Brain microvascular endothelial cell (primary cell): ENCODE data around the gene DRC3.

Experiments used
- DNase-seq: peaks from one replicate; pipeline ENCODE4 v3.0.0-alpha.2; 2020
- H3K27ac ChIP-seq: fragments of 250-450 bp; sonication (Bioruptor Pico); 2 replicates; pipeline ENCODE4 v1.5.1; 2020; ENCODE audit warnings: mild to moderate bottlenecking, moderate library complexity
- H3K27me3 ChIP-seq: fragments of 250-450 bp; sonication (Bioruptor Pico); replicated peaks from 2 replicates; pipeline ENCODE4 v1.5.1; 2020; ENCODE audit warnings: mild to moderate bottlenecking
- H3K36me3 ChIP-seq: fragments of 250-450 bp; sonication (Bioruptor Pico); replicated peaks from 2 replicates; pipeline ENCODE4 v1.5.1; 2020; ENCODE audit warnings: mild to moderate bottlenecking
- H3K4me3 ChIP-seq: 2 replicates; pipeline ENCODE4 v1.5.1; 2011; ENCODE audit warnings: low read depth, mild to moderate bottlenecking, control low read depth, low read length, moderate library complexity
- in situ Hi-C: cut with HindIII; loops from 2 replicates; pipeline ENCODE4 v1.10.0; 2017; ENCODE audit warnings: low sequenced_read_pairs, low pct_ligation_motif_present
- TF ChIP-seq, protein P1 (sequence below): IDR thresholded peaks from 2 replicates; pipeline ENCODE4 v1.5.1; 2011; ENCODE audit warnings: low read depth, mild to moderate bottlenecking, moderate library complexity, low read length, control low read depth, inconsistent platforms; ENCODE audit errors: missing control alignments

Gene DRC3

DNA sequence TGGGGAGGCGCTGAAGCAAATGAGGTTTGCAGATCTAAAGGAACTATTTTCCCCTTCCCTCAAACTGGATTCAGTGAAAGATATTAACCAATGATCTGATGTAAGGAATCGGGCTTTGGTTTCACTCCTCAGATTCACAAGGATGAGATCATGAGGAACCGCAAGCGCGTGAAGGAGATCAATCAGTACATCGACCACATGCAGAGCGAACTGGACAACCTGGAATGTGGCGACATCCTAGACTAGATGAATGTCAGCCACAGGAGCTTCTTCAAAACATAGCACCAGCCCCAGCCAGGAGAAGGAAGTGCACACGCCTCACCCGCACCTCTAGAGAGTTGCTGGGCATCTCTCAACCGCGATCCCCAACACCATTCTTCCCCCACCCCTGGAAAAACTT, 43.8 kb downstream of the DRC3 start:
- TF ChIP-seq, protein P1, sequence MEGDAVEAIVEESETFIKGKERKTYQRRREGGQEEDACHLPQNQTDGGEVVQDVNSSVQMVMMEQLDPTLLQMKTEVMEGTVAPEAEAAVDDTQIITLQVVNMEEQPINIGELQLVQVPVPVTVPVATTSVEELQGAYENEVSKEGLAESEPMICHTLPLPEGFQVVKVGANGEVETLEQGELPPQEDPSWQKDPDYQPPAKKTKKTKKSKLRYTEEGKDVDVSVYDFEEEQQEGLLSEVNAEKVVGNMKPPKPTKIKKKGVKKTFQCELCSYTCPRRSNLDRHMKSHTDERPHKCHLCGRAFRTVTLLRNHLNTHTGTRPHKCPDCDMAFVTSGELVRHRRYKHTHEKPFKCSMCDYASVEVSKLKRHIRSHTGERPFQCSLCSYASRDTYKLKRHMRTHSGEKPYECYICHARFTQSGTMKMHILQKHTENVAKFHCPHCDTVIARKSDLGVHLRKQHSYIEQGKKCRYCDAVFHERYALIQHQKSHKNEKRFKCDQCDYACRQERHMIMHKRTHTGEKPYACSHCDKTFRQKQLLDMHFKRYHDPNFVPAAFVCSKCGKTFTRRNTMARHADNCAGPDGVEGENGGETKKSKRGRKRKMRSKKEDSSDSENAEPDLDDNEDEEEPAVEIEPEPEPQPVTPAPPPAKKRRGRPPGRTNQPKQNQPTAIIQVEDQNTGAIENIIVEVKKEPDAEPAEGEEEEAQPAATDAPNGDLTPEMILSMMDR = no peak
- no peak for DNase-seq
- H3K4me3 ChIP-seq = no peak overlapping the region
- no peak overlapping the region for H3K27ac ChIP-seq
- H3K36me3 ChIP-seq = no peaks in the 10 kb centered on the region
- in situ Hi-C loops = no loop called here
- H3K27me3 ChIP-seq = no peaks in the 10 kb centered on the region

DNA sequence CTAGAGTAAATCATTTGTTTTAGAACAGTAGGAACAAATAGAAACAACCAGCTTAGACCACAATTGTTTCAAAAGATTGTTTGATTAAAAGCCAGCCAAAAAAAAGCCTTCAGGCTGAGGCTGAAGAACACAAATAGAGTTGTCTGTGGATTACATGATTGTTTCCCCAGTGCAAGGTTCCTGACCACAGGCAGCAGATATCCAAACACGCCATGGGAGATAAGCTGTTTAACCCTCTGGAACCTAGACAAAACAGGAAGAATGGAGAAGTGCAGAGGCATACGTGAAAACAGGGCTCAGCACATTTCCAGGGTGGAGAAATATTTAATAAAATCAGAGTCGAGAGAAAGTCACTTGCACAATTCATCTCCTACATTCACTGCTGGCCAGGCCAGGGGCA, 45.3 kb downstream of the DRC3 start:
- H3K4me3 ChIP-seq = no peak overlapping the region
- no peak overlapping the region for H3K27ac ChIP-seq
- no peaks in the 10 kb centered on the region for H3K27me3 ChIP-seq
- peak; percentile 77 for DNase-seq
- in situ Hi-C loops = no loop called here
- TF ChIP-seq, protein P1 = no peak
- H3K36me3 ChIP-seq = no peaks in the 10 kb centered on the region

DNA sequence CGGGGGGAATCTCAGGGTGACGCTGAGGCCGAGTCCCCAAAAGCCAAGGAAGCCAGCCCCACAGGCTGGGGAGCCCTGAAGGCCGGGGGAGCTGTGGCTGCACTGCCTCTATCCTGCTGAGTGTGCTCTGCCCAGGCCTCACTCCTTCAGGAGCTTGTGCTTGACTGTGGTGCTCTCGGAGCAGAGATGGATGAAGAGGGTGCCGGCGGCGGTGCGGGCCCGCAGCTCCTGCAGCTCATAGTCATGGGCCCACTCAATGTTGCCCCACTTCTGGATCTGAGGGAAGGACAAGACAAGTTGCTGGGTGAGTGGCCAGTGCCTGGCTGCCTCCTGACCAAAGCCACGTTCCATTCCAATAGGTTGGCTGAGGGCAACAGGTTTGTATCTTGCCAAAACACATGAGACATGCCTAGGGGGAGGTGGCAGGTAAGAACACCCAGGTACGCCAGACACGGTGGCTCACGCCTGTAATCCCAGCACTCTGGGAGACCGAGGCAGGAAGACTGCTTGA, 45.8 kb downstream of the DRC3 start:
- no peaks in the 10 kb centered on the region for H3K36me3 ChIP-seq
- DNase-seq = no peak
- H3K27me3 ChIP-seq = no peaks in the 10 kb centered on the region
- TF ChIP-seq, protein P1 = no peak
- in situ Hi-C loops = no loop called here
- H3K4me3 ChIP-seq = no peak overlapping the region
- H3K27ac ChIP-seq = no peak overlapping the region

DNA sequence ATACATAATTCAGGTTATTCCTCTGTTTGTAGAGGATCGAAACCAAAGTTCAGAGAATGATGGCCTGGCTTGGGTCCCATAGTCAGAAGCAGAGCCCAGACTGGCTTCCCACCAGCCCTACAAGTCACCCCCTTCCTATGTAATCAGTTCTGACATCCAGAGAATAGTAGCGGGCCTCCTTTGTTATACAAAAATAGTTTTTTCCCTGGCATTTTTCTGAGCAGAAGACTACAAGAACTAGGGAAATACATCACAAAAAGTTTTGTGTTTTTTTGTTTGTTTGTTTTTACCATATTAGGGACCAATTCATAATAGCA, 47.1 kb downstream of the DRC3 start:
- no peaks in the 10 kb centered on the region for H3K36me3 ChIP-seq
- TF ChIP-seq, protein P1 = no peak
- in situ Hi-C loops = no loop called here

DNA sequence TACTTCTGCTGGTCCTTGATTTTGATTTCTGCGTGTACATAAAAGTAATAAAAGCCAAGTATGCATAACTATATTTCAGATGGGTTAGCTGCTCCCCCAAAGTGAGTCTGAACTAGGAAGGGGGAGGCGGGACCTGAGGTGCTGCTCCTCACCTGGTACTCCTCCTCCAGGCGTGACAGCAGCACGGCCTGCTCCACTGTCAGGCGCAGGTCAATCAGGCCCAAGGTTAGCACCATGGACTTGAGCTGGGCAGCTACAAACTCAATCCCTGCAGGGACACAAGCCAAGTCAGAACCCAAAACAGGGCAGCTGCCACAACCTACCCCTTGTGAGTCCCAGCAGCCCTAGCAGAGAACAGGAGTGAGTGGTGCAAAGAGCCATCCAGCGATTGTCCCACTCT, 48.3 kb downstream of the DRC3 start:
- TF ChIP-seq, protein P1 = no peak
- no peak overlapping the region for H3K27ac ChIP-seq

More for the DNA sequence above, 47.1 kb downstream of the DRC3 start:
- Histone ChIP-seq H3K27ac (no peak overlapping the region), H3K4me3 (no peak overlapping the region), H3K27me3 (no peaks in the 10 kb centered on the region)
- DNase-seq = no peak

DNA sequence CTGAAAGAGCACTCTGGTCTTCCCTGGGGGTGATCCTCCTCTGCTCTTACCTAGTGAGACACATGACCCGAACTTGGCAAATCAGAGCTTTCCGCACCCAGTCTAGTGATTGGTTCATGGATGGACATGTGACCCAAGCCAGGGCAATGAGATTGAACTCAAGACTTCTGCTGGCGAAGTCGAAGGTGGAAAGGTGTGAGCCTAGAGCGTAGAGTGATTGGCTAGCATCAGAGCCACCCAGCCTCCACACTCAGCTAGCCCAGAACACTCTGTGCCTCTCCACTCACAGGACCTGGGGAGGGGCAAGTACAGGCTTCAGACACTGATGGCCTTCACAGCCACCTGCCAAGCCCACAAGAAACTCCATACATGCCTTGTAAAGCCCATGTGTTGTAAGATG, 48.7 kb downstream of the DRC3 start:
- no peak for DNase-seq
- Histone ChIP-seq H3K36me3 (no peaks in the 10 kb centered on the region), H3K4me3 (no peak overlapping the region), H3K27me3 (no peaks in the 10 kb centered on the region), H3K27ac (no peak overlapping the region)
- TF ChIP-seq, protein P1 = no peak
- in situ Hi-C loops = no loop called here

More for the DNA sequence above, 48.3 kb downstream of the DRC3 start:
- no peak for DNase-seq
- in situ Hi-C loops = no loop called here
- Histone ChIP-seq H3K27me3 (no peaks in the 10 kb centered on the region), H3K36me3 (no peaks in the 10 kb centered on the region), H3K4me3 (no peak overlapping the region)
